ENCODE measurements around the gene ZNF324. TPM values are rescaled to one million over a fixed set of nuclear protein-coding genes. Genes with fewer than 3 reads are reported as not detected.
A peak's percentile ranks its signal among the peaks of the same experiment; 100 is the strongest.
"Not testable (repeated sequence)": the region's sequence is repeated elsewhere in the genome, so short reads cannot be mapped to it uniquely, and the experiment has no call there.

The ZNF324 gene
- total RNA-seq, 1 donor from 2014 or later, result 10.5 TPM

DNA sequence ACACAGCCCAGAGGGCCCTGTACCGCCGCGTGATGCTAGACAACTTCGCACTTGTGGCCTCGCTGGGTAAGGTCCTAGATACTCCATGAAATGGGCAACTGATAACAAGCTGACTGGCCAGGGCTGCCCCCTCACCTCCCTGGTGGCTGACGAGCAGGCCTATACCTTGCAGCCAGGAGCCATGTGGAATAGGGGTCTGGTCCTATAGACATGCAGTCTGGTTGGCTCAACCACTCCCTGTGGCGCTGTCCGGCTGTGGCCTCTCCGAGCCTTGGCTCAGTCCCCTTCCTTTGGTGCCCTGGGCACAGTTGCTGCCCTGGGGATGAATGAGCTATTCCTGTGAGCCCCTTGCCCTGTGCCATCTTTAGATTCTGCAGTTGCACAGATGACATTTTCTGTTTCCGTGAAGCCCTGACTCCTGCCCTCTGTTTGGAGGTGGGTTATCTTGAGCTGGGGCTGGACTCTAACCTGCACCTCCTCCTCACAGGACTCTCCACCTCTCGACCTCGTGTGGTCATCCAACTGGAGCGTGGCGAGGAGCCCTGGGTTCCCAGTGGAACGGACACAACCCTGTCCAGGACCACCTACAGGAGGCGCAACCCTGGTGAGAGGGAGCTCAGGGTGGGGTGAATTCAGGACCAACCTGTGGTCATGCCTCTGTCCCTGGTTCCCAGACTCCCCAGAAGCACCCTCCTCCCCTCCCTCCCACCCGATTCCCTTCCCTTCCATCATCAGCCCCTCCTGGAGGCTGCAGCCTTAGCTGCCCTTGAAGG, 2.5 kb downstream of the ZNF324 start:
- no peak for FAIRE-seq
- TF ChIP-seq, protein P1, sequence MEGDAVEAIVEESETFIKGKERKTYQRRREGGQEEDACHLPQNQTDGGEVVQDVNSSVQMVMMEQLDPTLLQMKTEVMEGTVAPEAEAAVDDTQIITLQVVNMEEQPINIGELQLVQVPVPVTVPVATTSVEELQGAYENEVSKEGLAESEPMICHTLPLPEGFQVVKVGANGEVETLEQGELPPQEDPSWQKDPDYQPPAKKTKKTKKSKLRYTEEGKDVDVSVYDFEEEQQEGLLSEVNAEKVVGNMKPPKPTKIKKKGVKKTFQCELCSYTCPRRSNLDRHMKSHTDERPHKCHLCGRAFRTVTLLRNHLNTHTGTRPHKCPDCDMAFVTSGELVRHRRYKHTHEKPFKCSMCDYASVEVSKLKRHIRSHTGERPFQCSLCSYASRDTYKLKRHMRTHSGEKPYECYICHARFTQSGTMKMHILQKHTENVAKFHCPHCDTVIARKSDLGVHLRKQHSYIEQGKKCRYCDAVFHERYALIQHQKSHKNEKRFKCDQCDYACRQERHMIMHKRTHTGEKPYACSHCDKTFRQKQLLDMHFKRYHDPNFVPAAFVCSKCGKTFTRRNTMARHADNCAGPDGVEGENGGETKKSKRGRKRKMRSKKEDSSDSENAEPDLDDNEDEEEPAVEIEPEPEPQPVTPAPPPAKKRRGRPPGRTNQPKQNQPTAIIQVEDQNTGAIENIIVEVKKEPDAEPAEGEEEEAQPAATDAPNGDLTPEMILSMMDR (IDR thresholded peaks at IDR 0.05; ENCODE audit: insufficient read depth, low read length, severe bottlenecking), result no peak
- no peak overlapping the region for H3K4me3 ChIP-seq (ENCODE audit: low read depth, low read length)

DNA sequence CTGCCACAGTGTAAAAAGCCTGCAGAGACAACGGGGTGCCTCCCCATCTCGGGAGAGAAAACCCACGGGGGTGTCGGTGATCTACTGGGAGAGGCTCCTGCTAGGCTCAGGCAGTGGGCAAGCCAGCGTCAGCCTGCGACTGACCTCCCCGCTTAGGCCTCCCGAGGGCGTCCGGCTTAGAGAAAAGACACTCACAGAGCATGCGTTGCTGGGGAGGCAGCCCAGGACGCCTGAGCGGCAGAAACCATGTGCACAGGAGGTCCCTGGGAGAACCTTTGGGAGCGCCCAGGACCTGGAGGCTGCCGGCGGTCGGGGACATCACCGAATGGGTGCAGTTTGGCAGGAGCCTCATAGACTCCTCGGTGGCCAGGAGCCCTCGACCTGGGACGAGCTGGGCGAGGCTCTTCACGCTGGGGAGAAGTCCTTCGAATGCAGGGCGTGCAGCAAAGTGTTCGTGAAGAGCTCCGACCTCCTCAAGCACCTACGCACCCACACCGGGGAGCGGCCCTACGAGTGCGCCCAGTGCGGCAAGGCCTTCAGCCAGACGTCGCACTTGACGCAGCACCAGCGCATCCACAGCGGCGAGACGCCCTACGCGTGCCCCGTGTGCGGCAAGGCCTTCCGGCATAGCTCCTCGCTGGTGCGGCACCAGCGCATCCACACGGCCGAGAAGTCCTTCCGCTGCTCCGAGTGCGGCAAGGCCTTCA, 4.1 kb downstream of the ZNF324 start:
- not testable (repeated sequence) for DNase-seq (ENCODE audit: low read depth); H3K4me3 ChIP-seq (ENCODE audit: low read depth, low read length); H3K27me3 ChIP-seq (ENCODE audit: control insufficient read depth, insufficient read depth, low read length)
- peak; percentile 89 for FAIRE-seq
- H3K36me3 ChIP-seq (ENCODE audit: control insufficient read depth, insufficient read depth, low read length), result peaks cover 16% of the 10 kb centered on the region

More for the DNA sequence above, 2.5 kb downstream of the ZNF324 start:
- peaks cover 16% of the 10 kb centered on the region for H3K36me3 ChIP-seq (ENCODE audit: control insufficient read depth, insufficient read depth, low read length)
- no peak for DNase-seq (ENCODE audit: low read depth)
- H3K27me3 ChIP-seq (ENCODE audit: control insufficient read depth, insufficient read depth, low read length), result no peaks in the 10 kb centered on the region

DNA sequence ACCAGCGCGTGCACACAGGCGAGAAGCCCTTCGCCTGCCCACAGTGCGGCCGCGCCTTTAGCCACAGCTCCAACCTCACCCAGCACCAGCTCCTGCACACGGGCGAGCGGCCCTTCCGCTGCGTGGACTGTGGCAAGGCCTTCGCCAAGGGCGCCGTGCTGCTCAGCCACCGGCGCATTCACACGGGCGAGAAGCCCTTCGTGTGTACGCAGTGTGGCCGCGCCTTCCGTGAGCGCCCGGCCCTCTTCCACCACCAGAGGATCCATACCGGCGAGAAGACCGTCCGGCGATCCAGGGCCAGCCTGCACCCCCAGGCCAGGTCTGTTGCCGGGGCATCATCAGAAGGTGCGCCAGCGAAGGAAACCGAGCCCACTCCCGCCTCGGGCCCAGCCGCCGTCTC, 4.9 kb downstream of the ZNF324 start:
- no peaks in the 10 kb centered on the region for H3K27me3 ChIP-seq (ENCODE audit: control insufficient read depth, insufficient read depth, low read length)
- FAIRE-seq, result no peak
- DNase-seq (ENCODE audit: low read depth), result no peak
- H3K36me3 ChIP-seq (ENCODE audit: control insufficient read depth, insufficient read depth, low read length), result peaks cover 16% of the 10 kb centered on the region
- no peak overlapping the region for H3K4me3 ChIP-seq (ENCODE audit: low read depth, low read length)
- TF ChIP-seq, protein P1 (IDR thresholded peaks at IDR 0.05; ENCODE audit: insufficient read depth, low read length, severe bottlenecking), result no peak

DNA sequence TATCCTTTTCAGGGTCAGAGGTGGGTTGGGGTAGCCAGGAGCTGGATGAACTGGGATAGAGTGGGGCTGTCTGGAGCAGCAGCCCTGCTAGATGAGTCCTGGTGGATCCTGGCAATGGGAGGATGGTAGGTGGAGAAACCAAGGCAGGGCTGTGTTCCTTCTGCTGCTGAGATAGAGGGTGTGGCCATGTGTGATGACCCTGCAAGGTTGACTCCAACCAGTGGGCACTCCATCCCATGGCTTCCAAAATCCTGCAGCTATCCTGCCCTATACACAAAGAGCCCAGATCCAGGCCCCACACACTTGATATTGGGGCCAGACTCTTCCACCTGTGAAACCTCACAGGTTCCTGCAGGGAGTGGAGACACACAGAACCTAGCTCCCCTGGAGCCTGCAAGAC, 6.9 kb downstream of the ZNF324 start:
- Histone ChIP-seq H3K36me3 (ENCODE audit: control insufficient read depth, insufficient read depth, low read length) (peaks cover 17% of the 10 kb centered on the region), H3K4me3 (ENCODE audit: low read depth, low read length) (no peak overlapping the region), H3K27me3 (ENCODE audit: control insufficient read depth, insufficient read depth, low read length) (no peaks in the 10 kb centered on the region)
- TF ChIP-seq, protein P1 (IDR thresholded peaks at IDR 0.05; ENCODE audit: insufficient read depth, low read length, severe bottlenecking), result no peak
- DNase-seq (ENCODE audit: low read depth) (no peak), FAIRE-seq (no peak)

DNA sequence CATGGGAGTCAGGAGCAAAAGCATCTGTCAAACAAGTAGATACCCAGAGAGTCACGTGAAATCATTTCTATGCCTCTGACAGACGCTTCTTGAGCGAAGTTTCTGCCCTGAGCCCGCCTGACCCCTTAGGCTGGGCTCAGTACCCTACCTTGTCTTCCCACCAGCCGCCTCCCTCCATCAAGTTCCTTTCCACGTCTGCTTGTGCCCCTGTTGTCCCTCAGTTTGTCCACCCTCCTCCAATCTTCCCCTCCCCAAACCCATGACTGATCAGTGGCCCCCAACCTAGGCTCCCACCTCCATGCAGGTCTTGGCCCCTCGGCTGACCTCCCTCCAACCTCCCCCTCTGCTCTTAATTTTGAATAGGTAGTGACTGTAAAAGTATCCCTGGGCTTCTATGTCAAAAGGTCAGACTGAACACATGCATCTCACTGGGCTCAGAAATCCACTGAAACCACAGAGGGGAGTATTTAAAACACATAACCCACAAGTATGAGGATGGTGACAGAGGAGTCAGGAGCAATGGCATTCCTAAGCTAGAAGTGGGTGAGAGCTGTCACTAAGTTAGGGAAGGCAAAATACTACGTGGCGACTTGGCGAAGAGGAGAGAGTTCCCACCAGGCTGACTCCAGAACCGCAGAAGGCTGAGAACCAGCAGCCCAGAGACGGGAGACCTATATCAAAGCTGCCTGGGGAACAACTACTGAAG, 7.6 kb downstream of the ZNF324 start:
- FAIRE-seq, result no peak
- no peak for DNase-seq (ENCODE audit: low read depth)
- H3K27me3 ChIP-seq (ENCODE audit: control insufficient read depth, insufficient read depth, low read length), result no peaks in the 10 kb centered on the region
- H3K36me3 ChIP-seq (ENCODE audit: control insufficient read depth, insufficient read depth, low read length), result peaks cover 13% of the 10 kb centered on the region
- H3K4me3 ChIP-seq (ENCODE audit: low read depth, low read length), result no peak overlapping the region
- TF ChIP-seq, protein P1 (IDR thresholded peaks at IDR 0.05; ENCODE audit: insufficient read depth, low read length, severe bottlenecking), result no peak
